Left colon (tissue), 2 donors: ENCODE data around the gene TAF1B. TPM values are rescaled to one million over a fixed set of nuclear protein-coding genes. Genes with fewer than 3 reads are reported as not detected.
"Not testable (repeated sequence)": the region's sequence is repeated elsewhere in the genome, so short reads cannot be mapped to it uniquely, and the experiment has no call there.

Experiments used
- ATAC-seq: fragments of 200-7000 bp; cut with Tn5 transposase; one replicate; pipeline ENCODE4 v1.9.1; 2020; ENCODE audit warnings: mild to moderate bottlenecking, moderate library complexity
- DNase-seq, 2 donors: peaks; one replicate each; pipeline ENCODE4 v3.0.0-alpha.2; 2020
- intact Hi-C, 2 donors: fragments of 100-400 bp; cut with DNase I in 1 of 2; cut with micrococcal nuclease in 1 of 2; formaldehyde crosslinking; loops; one replicate each; pipeline versions ENCODE4 v1.11.2 to v1.14.0; 2022; cut with DNase I, micrococcal nuclease
- total RNA-seq, 2 donors: library from RNA; stranded (reverse); fragmentation: NEBNext Ultra II Directional; extraction: Animal tissue kit (Norgen Biotek cat#: 25700); gene quantifications; one replicate each; pipeline ENCODE4 v1.2.1, GENCODE V29; 2021
- donor health status: DM: no; HTN: no; CAD: no.
- donor health status: DM: yes; HTN: yes; CAD: no.

The TAF1B gene
- total RNA-seq, 2 donors from 2014 or later: 9.0 to 11.9 TPM

GRCh38 chr2:9905413-9905812 lies 62.1 kb downstream of the TAF1B start:
- ATAC-seq (peak; percentile 58), DNase-seq (no peak)
- intact Hi-C loops: no loop called here

- no peak for ATAC-seq
- intact Hi-C loops: no loop called here
These were observed 64.1 kb downstream of the TAF1B start for GRCh38 chr2:9907402-9907801.

GRCh38 chr2:9908639-9909038 lies 65.4 kb downstream of the TAF1B start:
- no peak for ATAC-seq
- no peak for DNase-seq
- intact Hi-C loops: no loop called here

More at GRCh38 chr2:9907402-9907801, 64.1 kb downstream of the TAF1B start:
- DNase-seq: no peak

GRCh38 chr2:9909106-9909505 lies 65.8 kb downstream of the TAF1B start:
- intact Hi-C loops: no loop called here
- no peak for ATAC-seq
- no peak for DNase-seq

GRCh38 chr2:9910699-9911098 lies 67.4 kb downstream of the TAF1B start:
- intact Hi-C loops: no loop called here
- no peak for DNase-seq
- no peak for ATAC-seq

- no peak for ATAC-seq
- intact Hi-C loops: no loop called here
These were observed 69.2 kb downstream of the TAF1B start for GRCh38 chr2:9912468-9912867.

GRCh38 chr2:9914384-9915065 lies 71.3 kb downstream of the TAF1B start:
- peak; percentile 16 to 24 for DNase-seq
- no peak for ATAC-seq
- intact Hi-C loops: no loop called here

More at GRCh38 chr2:9912468-9912867, 69.2 kb downstream of the TAF1B start:
- no peak for DNase-seq

GRCh38 chr2:9918275-9918674 lies 75.0 kb downstream of the TAF1B start:
- no peak for DNase-seq
- intact Hi-C loops: no loop called here
- no peak for ATAC-seq

- DNase-seq (no peak), ATAC-seq (no peak)
- intact Hi-C loops: no loop called here
These were observed 76.2 kb downstream of the TAF1B start for GRCh38 chr2:9919512-9919911.

GRCh38 chr2:9927020-9927419 lies 83.7 kb downstream of the TAF1B start:
- DNase-seq, intact Hi-C loops, ATAC-seq: not testable (repeated sequence)

GRCh38 chr2:9937258-9937657 lies 94.0 kb downstream of the TAF1B start:
- intact Hi-C loops: no loop called here
- ATAC-seq (no peak), DNase-seq (no peak)

GRCh38 chr2:9937968-9938367 lies 94.7 kb downstream of the TAF1B start:
- intact Hi-C loops: no loop called here
- no peak for ATAC-seq
- no peak for DNase-seq

GRCh38 chr2:9939587-9940485 lies 96.6 kb downstream of the TAF1B start:
- intact Hi-C loops: no loop called here
- no peak for DNase-seq

GRCh38 chr2:9941196-9941995 lies 98.1 kb downstream of the TAF1B start:
- DNase-seq (no peak), ATAC-seq (peak; percentile 26)
- intact Hi-C loops: no loop called here

More at GRCh38 chr2:9939587-9940485, 96.6 kb downstream of the TAF1B start:
- ATAC-seq: peak; percentile 59

GRCh38 chr2:9941996-9942390 lies 98.7 kb downstream of the TAF1B start:
- no peak for ATAC-seq
- intact Hi-C loops: no loop called here
- no peak for DNase-seq

- ATAC-seq (no peak), DNase-seq (no peak)
- intact Hi-C loops: no loop called here
These were observed 101.1 kb downstream of the TAF1B start for GRCh38 chr2:9944330-9944758.

GRCh38 chr2:9945596-9945995 lies 102.3 kb downstream of the TAF1B start:
- ATAC-seq (no peak), DNase-seq (no peak)
- intact Hi-C loops: no loop called here

GRCh38 chr2:9946076-9946475 lies 102.8 kb downstream of the TAF1B start:
- ATAC-seq (no peak), DNase-seq (no peak)
- intact Hi-C loops: no loop called here

- DNase-seq: no peak
- intact Hi-C loops: no loop called here
- no peak for ATAC-seq
These were observed 103.5 kb downstream of the TAF1B start for GRCh38 chr2:9946818-9947217.
